Measurements from ENCODE around the gene MCTP1.
"Not testable (repeated sequence)": the region's sequence is repeated elsewhere in the genome, so short reads cannot be mapped to it uniquely, and the experiment has no call there.

The MCTP1 gene

DNA sequence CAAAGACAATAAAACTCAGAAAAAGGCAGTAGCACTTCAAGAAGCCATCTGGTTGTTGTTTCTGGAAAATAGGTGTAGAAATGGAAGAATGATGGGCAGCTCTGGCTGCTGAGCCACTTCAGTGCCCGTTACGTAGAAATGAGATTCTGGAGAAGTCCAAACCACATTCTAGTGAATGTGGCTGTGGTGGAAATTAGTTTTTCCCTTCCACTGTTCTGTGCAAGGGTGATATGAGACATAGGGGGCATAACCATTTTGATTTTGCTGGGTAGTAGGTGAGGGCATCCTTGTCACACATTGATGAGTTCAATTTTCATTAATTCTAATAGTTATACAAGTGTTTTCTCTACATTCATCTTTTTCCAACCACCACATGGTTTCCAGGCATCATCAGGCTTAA, 275.1 kb downstream of the MCTP1 start:
- Mint-ChIP-seq H3K36me3 (ENCODE audit: low read depth) (no peaks in the 10 kb centered on the region), H3K4me3 (no peak overlapping the region), H3K4me1 (no peaks in the 10 kb centered on the region), H3K27ac (no peak overlapping the region), H3K9me3 (peaks cover 8% of the 10 kb centered on the region), H3K27me3 (ENCODE audit: low read depth) (no peaks in the 10 kb centered on the region)
- TF ChIP-seq CTCF (IDR thresholded peaks at IDR 0.05; ENCODE audit: unreplicated experiment in 3 of 3) = no peak

DNA sequence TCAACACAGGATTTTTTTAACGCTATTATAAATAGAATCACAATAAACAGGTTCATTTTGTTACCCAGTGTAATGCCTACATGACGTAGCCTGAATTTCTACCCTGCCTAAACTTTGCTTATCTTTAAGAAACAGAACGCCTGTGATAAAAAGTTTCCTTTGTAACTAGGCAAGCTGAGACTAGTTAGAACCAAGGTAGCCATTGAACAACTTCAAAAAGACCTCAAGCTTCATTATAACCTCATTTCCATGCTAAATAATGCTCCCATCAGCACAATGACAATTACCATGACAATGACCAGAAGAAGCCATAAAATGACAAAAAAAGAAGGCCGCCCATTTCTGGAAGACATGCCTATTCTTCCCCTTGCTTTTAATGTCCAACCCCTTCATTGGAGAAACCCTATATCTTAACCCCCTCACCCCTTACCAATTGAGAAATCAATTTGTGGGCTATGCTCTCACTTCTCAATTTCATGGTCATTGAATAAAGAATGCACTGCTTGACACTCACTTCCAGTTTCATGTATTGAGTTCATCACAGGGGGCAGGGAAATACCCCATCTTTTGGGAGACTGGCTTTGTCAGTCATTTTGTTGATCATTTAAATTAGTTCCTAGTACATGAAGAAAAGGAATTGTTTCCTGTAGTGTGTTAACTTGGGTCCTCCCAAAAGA, 276.8 kb downstream of the MCTP1 start:
- Mint-ChIP-seq H3K27me3 (ENCODE audit: low read depth) (no peaks in the 10 kb centered on the region), H3K36me3 (ENCODE audit: low read depth) (no peaks in the 10 kb centered on the region), H3K27ac (no peak overlapping the region), H3K4me3 (no peak overlapping the region), H3K4me1 (no peaks in the 10 kb centered on the region), H3K9me3 (peaks cover 14% of the 10 kb centered on the region)
- no peak for TF ChIP-seq CTCF (IDR thresholded peaks at IDR 0.05; ENCODE audit: unreplicated experiment in 3 of 3)

DNA sequence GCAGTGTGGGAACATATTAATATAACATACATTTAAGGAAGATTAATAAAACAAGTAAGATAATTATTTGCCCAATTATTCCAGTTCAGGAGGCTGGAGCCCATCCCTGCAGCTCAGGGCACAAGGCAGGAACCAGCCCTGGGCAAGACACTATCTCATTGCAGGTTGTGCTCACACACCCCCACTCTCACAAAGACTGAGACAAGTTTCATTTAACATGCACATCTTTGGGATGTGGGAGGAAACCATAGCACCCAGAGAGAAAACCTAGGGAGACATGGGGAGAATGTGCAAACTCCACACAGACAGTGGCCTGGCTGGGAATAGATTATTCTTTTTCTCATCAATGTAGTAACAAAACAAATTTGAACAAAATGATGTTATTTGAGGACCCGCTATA, 279.1 kb downstream of the MCTP1 start:
- no peak overlapping the region for H3K27ac Mint-ChIP-seq
- no peaks in the 10 kb centered on the region for H3K36me3 Mint-ChIP-seq (ENCODE audit: low read depth)
- no peaks in the 10 kb centered on the region for H3K4me1 Mint-ChIP-seq
- H3K9me3 Mint-ChIP-seq = peaks cover 22% of the 10 kb centered on the region
- no peak for TF ChIP-seq CTCF (IDR thresholded peaks at IDR 0.05; ENCODE audit: unreplicated experiment in 3 of 3)
- H3K27me3 Mint-ChIP-seq (ENCODE audit: low read depth) = no peaks in the 10 kb centered on the region
- no peak overlapping the region for H3K4me3 Mint-ChIP-seq

GRCh38 chr5:94998670-94999069, 286.2 kb downstream of the MCTP1 start:
- no peak for TF ChIP-seq CTCF (IDR thresholded peaks at IDR 0.05; ENCODE audit: unreplicated experiment in 3 of 3)
- H3K4me1 Mint-ChIP-seq = no peaks in the 10 kb centered on the region
- H3K4me3 Mint-ChIP-seq = no peak overlapping the region
- H3K9me3 Mint-ChIP-seq = peaks cover 9% of the 10 kb centered on the region
- H3K27ac Mint-ChIP-seq = no peak overlapping the region
- H3K27me3 Mint-ChIP-seq (ENCODE audit: low read depth) = no peaks in the 10 kb centered on the region
- H3K36me3 Mint-ChIP-seq (ENCODE audit: low read depth) = no peaks in the 10 kb centered on the region

GRCh38 chr5:94994537-94994936, 290.4 kb downstream of the MCTP1 start:
- H3K9me3 Mint-ChIP-seq; H3K27ac Mint-ChIP-seq; H3K4me1 Mint-ChIP-seq; H3K36me3 Mint-ChIP-seq (ENCODE audit: low read depth); H3K4me3 Mint-ChIP-seq; H3K27me3 Mint-ChIP-seq (ENCODE audit: low read depth): not testable (repeated sequence)

DNA sequence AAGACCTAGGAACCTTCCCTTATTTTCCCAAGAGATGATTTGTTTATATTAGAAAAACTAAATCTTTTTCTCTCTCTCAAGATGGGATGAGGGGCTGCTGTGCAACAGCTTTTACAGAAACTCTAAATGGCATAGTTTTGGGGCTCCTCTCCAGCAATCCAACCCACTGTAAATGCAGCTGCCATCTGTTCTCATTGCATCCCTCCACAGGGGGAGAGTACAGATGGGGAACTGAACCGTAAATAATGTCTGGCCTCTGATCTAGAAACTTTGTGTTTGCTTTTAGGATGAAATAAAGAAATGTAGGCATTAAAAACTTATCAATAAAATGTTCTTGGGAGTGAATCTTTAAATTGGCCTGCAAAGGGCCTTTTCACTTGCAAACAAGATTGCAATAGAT, 291.4 kb downstream of the MCTP1 start:
- no peaks in the 10 kb centered on the region for H3K36me3 Mint-ChIP-seq (ENCODE audit: low read depth)
- H3K27me3 Mint-ChIP-seq (ENCODE audit: low read depth) = no peaks in the 10 kb centered on the region
- H3K9me3 Mint-ChIP-seq = no peaks in the 10 kb centered on the region
- TF ChIP-seq CTCF (IDR thresholded peaks at IDR 0.05; ENCODE audit: unreplicated experiment in 3 of 3) = no peak
- no peak overlapping the region for H3K4me3 Mint-ChIP-seq
- no peaks in the 10 kb centered on the region for H3K4me1 Mint-ChIP-seq
- no peak overlapping the region for H3K27ac Mint-ChIP-seq
